Measurements from ENCODE around the gene HNRNPU. TPM values are rescaled to one million over a fixed set of nuclear protein-coding genes. Genes with fewer than 3 reads are reported as not detected.

HNRNPU gene
- polyA plus RNA-seq, 1 experiment: 262 TPM

GRCh38 chr1:244854865-244855578, 9.3 kb downstream of the HNRNPU start:
- no peak for TF ChIP-seq CTCF (IDR thresholded peaks at IDR 0.05; ENCODE audit: low read depth, low read length)
- POLR2A ChIA-PET: no interaction called here
- no peak overlapping the region for H3K4me3 ChIP-seq (ENCODE audit: low read depth, low read length)
- no peaks in the 10 kb centered on the region for H3K9me3 ChIP-seq (ENCODE audit: control insufficient read depth, insufficient read depth, low read length)
- no peak overlapping the region for H3K27ac ChIP-seq (ENCODE audit: low read depth, low read length)
- no peak for DNase-seq (ENCODE audit: low read depth, low spot score)
- H3K27me3 ChIP-seq (ENCODE audit: control insufficient read depth, insufficient read depth, low read length): no peaks in the 10 kb centered on the region
- CTCF ChIA-PET: interaction anchor here (1.1 to 2.2 kb wide), 2 partner anchors 9 to 188 kb away, joined by 3 to 9 read pairs; no protein-coding TSS in a partner anchor

- H3K27me3 ChIP-seq (ENCODE audit: control insufficient read depth, insufficient read depth, low read length): no peaks in the 10 kb centered on the region
- ChIA-PET CTCF (interaction anchor here (1.9 kb wide), 1 partner anchor 189 kb away, joined by 9 read pairs; no protein-coding TSS in a partner anchor), POLR2A (no interaction called here)
- no peak for TF ChIP-seq CTCF (IDR thresholded peaks at IDR 0.05; ENCODE audit: low read depth, low read length)
- H3K4me3 ChIP-seq (ENCODE audit: low read depth, low read length): no peak overlapping the region
- H3K9me3 ChIP-seq (ENCODE audit: control insufficient read depth, insufficient read depth, low read length): no peaks in the 10 kb centered on the region
- H3K27ac ChIP-seq (ENCODE audit: low read depth, low read length): no peak overlapping the region
- DNase-seq (ENCODE audit: low read depth, low spot score): no peak
These were observed 10.2 kb downstream of the HNRNPU start for GRCh38 chr1:244854166-244854565.

GRCh38 chr1:244852694-244853093, 11.6 kb downstream of the HNRNPU start:
- Histone ChIP-seq H3K27me3 (ENCODE audit: control insufficient read depth, insufficient read depth, low read length) (no peaks in the 10 kb centered on the region), H3K9me3 (ENCODE audit: control insufficient read depth, insufficient read depth, low read length) (no peaks in the 10 kb centered on the region), H3K4me3 (ENCODE audit: low read depth, low read length) (no peak overlapping the region), H3K27ac (ENCODE audit: low read depth, low read length) (no peak overlapping the region)
- DNase-seq (ENCODE audit: low read depth, low spot score): no peak
- no peak for TF ChIP-seq CTCF (IDR thresholded peaks at IDR 0.05; ENCODE audit: low read depth, low read length)
- CTCF ChIA-PET: interaction anchor here (1.9 kb wide), 1 partner anchor 190 kb away, joined by 9 read pairs; no protein-coding TSS in a partner anchor
- POLR2A ChIA-PET: no interaction called here

GRCh38 chr1:244851546-244852231, 12.7 kb downstream of the HNRNPU start:
- Histone ChIP-seq H3K9me3 (ENCODE audit: control insufficient read depth, insufficient read depth, low read length) (no peaks in the 10 kb centered on the region), H3K27me3 (ENCODE audit: control insufficient read depth, insufficient read depth, low read length) (no peaks in the 10 kb centered on the region), H3K4me3 (ENCODE audit: low read depth, low read length) (no peak overlapping the region), H3K27ac (ENCODE audit: low read depth, low read length) (no peak overlapping the region)
- ChIA-PET POLR2A (interaction anchor here (0.6 kb wide), 1 partner anchor 242 kb away, joined by 4 read pairs; no protein-coding TSS in a partner anchor), CTCF (interaction anchor here (3.2 kb wide), 1 partner anchor 191 kb away, joined by 24 read pairs; no protein-coding TSS in a partner anchor)
- DNase-seq (ENCODE audit: low read depth, low spot score): no peak
- no peak for TF ChIP-seq CTCF (IDR thresholded peaks at IDR 0.05; ENCODE audit: low read depth, low read length)

GRCh38 chr1:244850896-244851295, 13.4 kb downstream of the HNRNPU start:
- no peaks in the 10 kb centered on the region for H3K9me3 ChIP-seq (ENCODE audit: control insufficient read depth, insufficient read depth, low read length)
- ChIA-PET POLR2A (interaction anchor here (0.7 kb wide), 2 partner anchors 12 to 74 kb away, joined by 3 to 4 read pairs; no protein-coding TSS in a partner anchor), CTCF (interaction anchor here (3.2 kb wide), 1 partner anchor 192 kb away, joined by 24 read pairs; no protein-coding TSS in a partner anchor)
- no peak for TF ChIP-seq CTCF (IDR thresholded peaks at IDR 0.05; ENCODE audit: low read depth, low read length)
- H3K27ac ChIP-seq (ENCODE audit: low read depth, low read length): no peak overlapping the region
- DNase-seq (ENCODE audit: low read depth, low spot score): no peak
- no peak overlapping the region for H3K4me3 ChIP-seq (ENCODE audit: low read depth, low read length)
- H3K27me3 ChIP-seq (ENCODE audit: control insufficient read depth, insufficient read depth, low read length): no peaks in the 10 kb centered on the region
